CD4-positive, CD25-positive, alpha-beta regulatory T cell (primary cell): ENCODE measurements around the gene SLC9A5. TPM values are rescaled to one million over a fixed set of nuclear protein-coding genes. Genes with fewer than 3 reads are reported as not detected.

Source experiments
- ATAC-seq, 2 donors: fragments of 150-1000 bp; cut with Tn5 transposase; one replicate each; pipeline ENCODE4 v1.10.0; 2021; ENCODE audit warnings: low read depth in 2 of 2, moderate number of reproducible peaks in 2 of 2, moderate library complexity in 1 of 2
- DNase-seq, 3 donors: peaks; one replicate each; pipeline versions ENCODE4 v3.0.0 to v3.0.0-alpha.2; 2012 to 2022; ENCODE audit warnings: mixed read lengths in 1 of 3
- H3K27ac ChIP-seq: one replicate; pipeline ENCODE4 v1.7.0; 2013; ENCODE audit warnings: mild to moderate bottlenecking, low read length; ENCODE audit not compliant: insufficient read depth, poor library complexity, severe bottlenecking
- H3K27me3 ChIP-seq: one replicate; pipeline ENCODE4 v1.7.0; 2013; ENCODE audit warnings: low read length; ENCODE audit not compliant: control insufficient read depth, insufficient read depth
- H3K36me3 ChIP-seq: one replicate; pipeline ENCODE4 v1.7.0; 2013; ENCODE audit warnings: mild to moderate bottlenecking, low read length, moderate library complexity; ENCODE audit not compliant: control insufficient read depth, insufficient read depth
- H3K4me1 ChIP-seq: 2 replicates; pipeline ENCODE4 v1.7.0; 2013; ENCODE audit warnings: mild to moderate bottlenecking, low read length; ENCODE audit not compliant: insufficient read depth, control insufficient read depth, poor library complexity, severe bottlenecking
- H3K4me3 ChIP-seq: one replicate; pipeline ENCODE4 v1.7.0; 2013; ENCODE audit warnings: low read depth, mild to moderate bottlenecking, low read length, moderate library complexity
- H3K9me3 ChIP-seq, 2 experiments: 1 replicate in 1 of 2; 2 replicates in 1 of 2; pipeline ENCODE4 v1.7.0; 2013; ENCODE audit warnings: low read length in 2 of 2, mild to moderate bottlenecking in 1 of 2, moderate library complexity in 1 of 2; ENCODE audit not compliant: control insufficient read depth in 2 of 2
- H3K27ac Mint-ChIP-seq, 3 donors: one replicate each; pipeline ENCODE4 v1.8.0; 2020 to 2022; ENCODE audit warnings: mild to moderate bottlenecking in 3 of 3, mixed read lengths in 3 of 3, moderate library complexity in 2 of 3
- H3K27me3 Mint-ChIP-seq: one replicate; pipeline ENCODE4 v1.8.0; 2022; ENCODE audit warnings: mild to moderate bottlenecking, mixed read lengths
- H3K36me3 Mint-ChIP-seq: one replicate; pipeline ENCODE4 v1.8.0; 2020; ENCODE audit warnings: mixed read lengths
- H3K4me1 Mint-ChIP-seq, 4 donors: one replicate each; pipeline ENCODE4 v1.8.0; 2020 to 2022; ENCODE audit warnings: mixed read lengths in 4 of 4, mild to moderate bottlenecking in 1 of 4
- H3K4me3 Mint-ChIP-seq, 4 donors: one replicate each; pipeline ENCODE4 v1.8.0; 2020 to 2022; ENCODE audit warnings: mild to moderate bottlenecking in 4 of 4, mixed read lengths in 4 of 4, moderate library complexity in 3 of 4
- H3K9me3 Mint-ChIP-seq, 7 donors: one replicate each; pipeline ENCODE4 v1.8.0; 2020 to 2022; ENCODE audit warnings: mixed read lengths in 7 of 7, mild to moderate bottlenecking in 3 of 7, moderate library complexity in 2 of 7
- polyA plus RNA-seq, 4 donors: library from polyadenylated mRNA; unstranded; fragments of 300-500 nt; fragmentation: Illumina TruSeq; gene quantifications; one replicate each; pipeline ENCODE4 v1.2.3, GENCODE V29; 2021
- total RNA-seq: library from RNA; stranded (reverse); gene quantifications from one replicate; pipeline ENCODE4 v1.2.3, GENCODE V29; 2022

SLC9A5 gene
- total and polyA plus RNA-seq, 5 donors from 2014 or later = 1.3 TPM; not detected in 4

DNA sequence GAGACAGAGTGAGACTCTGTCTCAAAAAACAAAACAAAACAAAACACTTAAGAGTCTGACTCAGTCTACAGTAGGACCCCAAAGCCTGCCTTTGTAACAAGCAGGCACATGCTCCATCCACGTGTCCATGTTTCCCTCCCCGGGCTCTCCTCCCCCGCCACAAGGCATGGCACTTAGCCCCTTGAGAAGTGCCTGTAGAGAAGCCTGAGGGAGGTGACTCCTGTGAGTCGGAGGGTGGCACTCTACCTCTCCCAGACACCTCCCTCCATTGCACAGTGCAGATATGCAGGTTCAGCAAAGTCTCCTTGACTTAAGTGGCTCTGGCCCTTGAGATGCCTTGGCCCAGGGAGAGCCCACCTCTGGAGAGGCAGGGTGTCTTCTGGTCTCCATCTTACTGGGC lies 8.3 kb upstream of the SLC9A5 start:
- DNase-seq (no peak), ATAC-seq (no peak)
- Mint-ChIP-seq H3K9me3 (peaks cover 0 to 1% (median 0%) of the 10 kb centered on the region in 7 donors), H3K36me3 (peaks cover 29% of the 10 kb centered on the region), H3K4me1 (peaks cover 9 to 25% (median 11%) of the 10 kb centered on the region in 4 donors), H3K4me3 (no peak overlapping the region), H3K27ac (no peak overlapping the region), H3K27me3 (no peaks in the 10 kb centered on the region)
- Histone ChIP-seq H3K36me3 (peaks cover 26% of the 10 kb centered on the region), H3K27ac (no peak overlapping the region), H3K27me3 (no peaks in the 10 kb centered on the region), H3K4me1 (peaks cover 19% of the 10 kb centered on the region), H3K9me3 (no peaks in the 10 kb centered on the region), H3K4me3 (no peak overlapping the region)

DNA sequence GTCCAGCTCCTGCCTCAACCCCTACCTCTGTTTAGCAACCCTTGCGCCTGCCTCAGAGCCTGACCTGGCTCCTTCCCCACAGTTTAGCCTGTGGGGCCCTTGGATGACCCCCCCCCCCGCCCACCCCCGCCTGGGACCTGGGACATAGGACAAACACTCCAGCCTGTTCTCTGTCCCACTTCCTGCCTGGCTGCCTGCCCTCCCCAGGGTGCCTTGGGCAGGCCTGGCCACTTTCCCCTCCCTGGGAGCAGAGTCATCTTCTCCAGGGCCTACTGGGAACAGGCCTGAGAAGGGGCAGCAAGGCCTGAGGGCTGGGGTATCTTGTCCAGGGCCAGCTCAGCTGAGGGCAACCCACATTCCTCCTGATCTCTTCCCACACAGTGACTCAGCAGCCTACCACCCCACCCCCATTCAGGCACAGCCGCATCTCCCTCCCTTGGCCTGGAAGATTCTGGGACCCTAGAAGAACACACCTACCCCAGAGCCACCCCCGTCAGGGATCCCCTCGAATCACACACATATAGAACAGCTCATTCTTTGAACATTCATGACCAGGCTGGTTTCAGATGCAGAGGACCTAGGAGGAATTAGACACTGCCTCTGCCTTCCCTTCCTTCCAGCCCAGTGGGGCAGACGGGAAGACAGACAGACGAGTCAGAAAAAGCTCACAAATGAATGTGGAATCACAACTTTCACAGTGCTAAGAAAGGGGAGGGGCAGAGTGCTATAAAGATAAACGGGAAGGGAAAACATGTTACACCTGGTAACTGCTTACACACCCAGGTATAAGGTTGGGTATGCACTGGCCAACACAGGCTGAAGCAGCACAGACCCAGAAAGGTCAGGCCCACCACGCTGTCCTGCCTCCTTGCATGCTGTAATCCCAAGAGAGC lies 7.5 kb upstream of the SLC9A5 start:
- Mint-ChIP-seq H3K4me1 (peaks cover 9 to 27% (median 12%) of the 10 kb centered on the region in 4 donors), H3K9me3 (peaks cover 0 to 1% (median 0%) of the 10 kb centered on the region in 7 donors), H3K36me3 (peaks cover 26% of the 10 kb centered on the region), H3K27ac (peak overlapping the region in 2 of 3 donors; percentile 23 to 41), H3K27me3 (no peaks in the 10 kb centered on the region), H3K4me3 (peak overlapping the region in 1 of 4 donors; percentile 73)
- Histone ChIP-seq H3K36me3 (peaks cover 26% of the 10 kb centered on the region), H3K4me1 (peaks cover 27% of the 10 kb centered on the region), H3K27ac (no peak overlapping the region), H3K9me3 (no peaks in the 10 kb centered on the region), H3K27me3 (no peaks in the 10 kb centered on the region), H3K4me3 (no peak overlapping the region)
- ATAC-seq = no peak
- no peak for DNase-seq

DNA sequence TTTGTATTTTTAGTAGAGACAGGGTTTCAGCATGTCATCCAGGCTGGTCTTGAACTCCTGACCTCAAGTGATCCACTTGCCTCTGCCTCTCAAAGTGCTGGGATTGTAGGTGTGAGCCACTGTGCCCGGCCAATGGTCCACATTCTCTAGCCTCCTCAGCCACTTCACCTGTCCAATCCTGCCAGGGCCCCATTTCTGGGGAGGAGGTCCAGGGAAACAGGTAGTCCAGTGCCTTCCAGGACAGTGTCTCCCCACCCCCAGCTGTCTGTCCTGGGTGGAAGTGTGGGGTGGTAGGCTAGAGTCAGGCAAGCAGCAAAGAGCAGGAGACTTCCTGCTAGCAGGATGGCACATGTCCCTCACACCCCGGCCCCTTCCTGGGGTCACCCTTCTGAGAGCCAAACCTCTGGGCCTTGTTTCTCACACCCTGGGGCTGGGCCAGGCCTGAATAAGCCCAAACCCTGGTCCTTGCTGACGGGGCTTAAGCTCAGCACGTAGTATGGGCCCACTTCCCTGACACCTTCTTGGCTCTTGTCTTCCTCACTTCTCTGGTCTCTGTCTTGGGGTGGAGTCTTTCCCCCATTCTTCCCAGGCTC lies 6.5 kb upstream of the SLC9A5 start:
- Mint-ChIP-seq H3K4me3 (no peak overlapping the region), H3K27me3 (no peaks in the 10 kb centered on the region), H3K9me3 (peaks cover 0 to 1% (median 0%) of the 10 kb centered on the region in 7 donors), H3K27ac (peak overlapping the region in 2 of 3 donors; percentile 57 to 85), H3K4me1 (peaks cover 9 to 32% (median 16%) of the 10 kb centered on the region in 4 donors), H3K36me3 (peaks cover 21% of the 10 kb centered on the region)
- Histone ChIP-seq H3K9me3 (no peaks in the 10 kb centered on the region), H3K36me3 (peaks cover 23% of the 10 kb centered on the region), H3K4me1 (peaks cover 36% of the 10 kb centered on the region), H3K27me3 (no peaks in the 10 kb centered on the region), H3K27ac (no peak overlapping the region), H3K4me3 (no peak overlapping the region)
- DNase-seq (no peak), ATAC-seq (no peak)

DNA sequence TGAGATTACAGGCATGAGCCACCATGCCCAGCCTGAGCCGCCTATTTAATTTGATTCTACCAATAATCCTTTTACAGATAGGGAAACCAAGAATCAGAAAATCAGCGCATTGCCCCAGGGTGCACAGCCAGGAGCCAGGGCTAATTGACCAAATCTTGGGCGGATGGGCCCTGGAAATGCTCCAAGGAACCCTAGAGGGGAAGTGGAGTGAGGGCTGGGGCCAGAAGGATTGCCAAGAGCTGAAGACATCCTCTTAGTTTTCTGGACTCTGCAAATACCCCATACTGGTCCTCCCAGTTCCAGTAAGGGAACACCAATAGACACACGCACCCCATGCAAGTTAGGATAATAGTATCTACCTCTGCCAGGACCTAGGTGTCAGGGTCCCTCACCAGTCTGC lies 5.3 kb upstream of the SLC9A5 start:
- peaks cover 9 to 42% (median 26%) of the 10 kb centered on the region in 4 donors for H3K4me1 Mint-ChIP-seq
- Histone ChIP-seq H3K27me3 (no peaks in the 10 kb centered on the region), H3K4me3 (no peak overlapping the region), H3K36me3 (peaks cover 11% of the 10 kb centered on the region), H3K9me3 (no peaks in the 10 kb centered on the region), H3K4me1 (peaks cover 47% of the 10 kb centered on the region), H3K27ac (peak overlapping the region; percentile 73)
- H3K9me3 Mint-ChIP-seq = peaks cover 0 to under 1% (median 0%) of the 10 kb centered on the region in 7 donors
- peaks cover 10% of the 10 kb centered on the region for H3K27me3 Mint-ChIP-seq
- ATAC-seq (no peak), DNase-seq (no peak)
- H3K4me3 Mint-ChIP-seq = peak overlapping the region in 2 of 4 donors; percentile 2 to 92
- peaks cover 8% of the 10 kb centered on the region for H3K36me3 Mint-ChIP-seq
- peak overlapping the region in 1 of 3 donors; percentile 61 for H3K27ac Mint-ChIP-seq

DNA sequence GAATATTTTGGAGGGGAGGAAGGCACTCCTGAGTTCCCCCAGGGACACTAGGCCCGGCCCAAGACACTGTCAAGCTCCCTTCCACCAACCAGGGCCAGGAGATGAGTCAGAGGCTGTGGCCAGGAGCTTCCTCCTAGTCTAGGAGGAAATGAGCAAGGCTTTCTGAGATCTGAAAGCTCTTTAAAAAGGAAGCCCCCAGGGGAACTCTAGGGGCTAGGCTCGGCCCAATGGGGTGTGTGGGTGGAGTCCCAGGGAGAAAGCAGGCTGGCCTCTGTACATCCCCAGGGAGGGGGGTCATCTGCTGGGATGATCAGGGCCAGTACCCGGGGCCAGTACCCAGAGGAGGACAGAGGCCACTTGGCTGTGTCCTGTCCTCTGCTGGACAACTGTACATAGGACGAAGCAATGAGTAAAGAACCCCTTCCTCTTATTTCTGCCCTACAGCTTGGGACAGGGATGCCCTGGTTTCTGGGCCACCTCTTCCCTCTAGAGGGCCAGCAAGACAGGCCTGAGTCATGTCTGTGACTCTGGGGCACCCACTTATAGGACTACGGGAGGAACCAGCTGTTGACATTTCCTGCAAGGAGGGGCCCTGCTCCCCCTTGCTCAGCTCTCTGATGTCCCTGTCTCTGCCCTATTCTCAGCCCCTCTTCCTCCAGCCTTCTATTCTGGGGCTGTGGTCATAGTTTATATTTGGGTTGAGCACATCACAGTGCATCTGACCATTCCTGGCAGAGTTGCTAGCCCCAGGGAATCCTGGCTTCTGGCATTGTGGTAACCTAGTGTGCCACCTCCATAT lies 4.2 kb upstream of the SLC9A5 start:
- H3K36me3 ChIP-seq = peaks cover under 1% of the 10 kb centered on the region
- H3K4me1 ChIP-seq = peaks cover 56% of the 10 kb centered on the region
- Mint-ChIP-seq H3K4me3 (peak overlapping the region; percentile 76 to 92 (median 86)), H3K4me1 (peaks cover 9 to 51% (median 30%) of the 10 kb centered on the region in 4 donors), H3K9me3 (no peaks in the 10 kb centered on the region), H3K27me3 (peaks cover 14% of the 10 kb centered on the region), H3K36me3 (peaks cover 3% of the 10 kb centered on the region), H3K27ac (peak overlapping the region; percentile 87 to 89 (median 88))
- peaks cover 4% of the 10 kb centered on the region for H3K27me3 ChIP-seq
- DNase-seq (peak; percentile 36 to 86 (median 52)), ATAC-seq (peak; percentile 67 to 68)
- no peak overlapping the region for H3K4me3 ChIP-seq
- H3K27ac ChIP-seq = peak overlapping the region; percentile 73
- H3K9me3 ChIP-seq = no peaks in the 10 kb centered on the region

DNA sequence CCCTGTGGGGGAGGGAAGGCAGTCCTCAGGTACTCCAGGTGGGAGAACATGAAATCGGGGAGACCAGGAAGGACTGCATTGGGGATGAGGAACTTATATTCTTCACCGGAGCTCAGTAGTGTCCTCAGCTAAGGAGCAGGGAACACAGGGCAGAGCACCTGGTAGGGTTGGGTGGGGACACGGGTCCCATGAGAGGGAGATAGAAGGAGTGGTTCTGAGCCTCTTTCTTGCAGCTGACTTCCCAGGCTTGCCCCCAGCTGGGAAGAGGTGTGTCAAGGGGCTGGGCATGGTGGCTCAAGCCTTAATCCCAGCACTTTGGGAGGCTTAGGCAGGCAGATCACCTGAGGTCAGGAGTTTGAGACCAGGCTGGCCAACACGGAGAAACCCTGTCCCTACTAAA lies 3.6 kb upstream of the SLC9A5 start:
- Histone ChIP-seq H3K4me1 (peaks cover 56% of the 10 kb centered on the region), H3K27ac (peak overlapping the region; percentile 73), H3K27me3 (peaks cover 8% of the 10 kb centered on the region), H3K4me3 (no peak overlapping the region), H3K9me3 (no peaks in the 10 kb centered on the region), H3K36me3 (no peaks in the 10 kb centered on the region)
- Mint-ChIP-seq H3K4me1 (peaks cover 9 to 55% (median 32%) of the 10 kb centered on the region in 4 donors), H3K4me3 (peak overlapping the region; percentile 76 to 92 (median 86)), H3K9me3 (no peaks in the 10 kb centered on the region), H3K36me3 (no peaks in the 10 kb centered on the region), H3K27me3 (peaks cover 18% of the 10 kb centered on the region), H3K27ac (peak overlapping the region in 2 of 3 donors; percentile 87 to 89)
- peak in 1 of 3 donors; percentile 8 for DNase-seq
- no peak for ATAC-seq

DNA sequence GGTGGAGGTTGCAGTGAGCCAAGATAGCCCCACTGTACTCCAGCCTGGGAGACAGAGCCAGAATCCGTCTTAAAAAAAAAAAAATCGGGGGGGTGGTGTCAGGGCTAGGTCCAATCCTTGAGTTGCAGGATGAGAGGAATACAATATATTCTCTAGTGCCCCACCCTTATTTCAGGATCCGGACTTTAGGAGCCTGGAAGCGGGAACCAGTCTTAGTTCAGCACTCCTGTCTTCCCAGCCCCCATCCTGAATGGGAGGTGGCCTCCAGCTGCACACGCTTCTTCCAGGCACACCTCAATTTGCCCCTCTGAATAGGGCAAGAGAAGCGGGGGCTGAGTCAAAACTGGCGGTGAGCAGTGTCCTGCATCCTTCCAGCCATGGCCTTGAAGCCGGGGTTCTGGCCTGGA lies 3.1 kb upstream of the SLC9A5 start:
- Histone ChIP-seq H3K9me3 (no peaks in the 10 kb centered on the region), H3K27me3 (peaks cover 13% of the 10 kb centered on the region), H3K4me3 (no peak overlapping the region), H3K36me3 (no peaks in the 10 kb centered on the region), H3K27ac (peak overlapping the region; percentile 68), H3K4me1 (peaks cover 56% of the 10 kb centered on the region)
- no peaks in the 10 kb centered on the region for H3K36me3 Mint-ChIP-seq
- H3K9me3 Mint-ChIP-seq = no peaks in the 10 kb centered on the region
- H3K27me3 Mint-ChIP-seq = peaks cover 21% of the 10 kb centered on the region
- DNase-seq (no peak), ATAC-seq (no peak)
- H3K27ac Mint-ChIP-seq = peak overlapping the region in 2 of 3 donors; percentile 31 to 63
- H3K4me3 Mint-ChIP-seq = peak overlapping the region; percentile 76 to 92 (median 86)
- peaks cover 9 to 55% (median 32%) of the 10 kb centered on the region in 4 donors for H3K4me1 Mint-ChIP-seq
